IMR-90 (cell line): ENCODE data around the gene SLC10A3. TPM values are rescaled to one million over a fixed set of nuclear protein-coding genes. Genes with fewer than 3 reads are reported as not detected.

Experiments used
- ATAC-seq: fragments of 200-7000 bp; cut with Tn5 transposase; 2 replicates; pipeline ENCODE4 v1.9.1; 2020; ENCODE audit warnings: low read depth, mild to moderate bottlenecking, moderate library complexity
- BruUV-seq: library from RNA; stranded (reverse); fragments of 400-500 nt; replicated peaks from 2 replicates; lab custom pipeline; 2021; lab: Mats Ljungman, UMichigan
- CTCF ChIA-PET: fragments of 300-600 bp; formaldehyde crosslinking; extraction: SDS; loops from one replicate; lab custom pipeline; 2021; ENCODE audit warnings: antibody characterized with exemption; lab: Yijun Ruan, JAX
- POLR2A ChIA-PET: fragments of 300-600 bp; sonication (Branson Sonifier 250); formaldehyde crosslinking; loops from one replicate; lab custom pipeline; 2022; ENCODE audit warnings: antibody characterized with exemption; ENCODE audit not compliant: unreplicated experiment; lab: Charles Lee
- DNase-seq: peaks from one replicate; pipeline ENCODE4 v3.0.0; 2013
- H2AFZ ChIP-seq: replicated peaks from 2 replicates; pipeline ENCODE3; 2013; ENCODE audit warnings: low read length, mild to moderate bottlenecking; ENCODE audit not compliant: poor library complexity
- H2AK5ac ChIP-seq: 2 replicates; pipeline ENCODE4 v1.6.1; 2013; ENCODE audit warnings: low read depth, low read length, inconsistent platforms
- H2AK9ac ChIP-seq: replicated peaks from 2 replicates; pipeline ENCODE3; 2013; ENCODE audit warnings: mild to moderate bottlenecking, low read depth, low read length, moderate library complexity; ENCODE audit not compliant: poor library complexity
- H2BK120ac ChIP-seq: 2 replicates; pipeline ENCODE4 v1.6.1; 2013; ENCODE audit warnings: low read depth, low read length, inconsistent platforms
- H2BK15ac ChIP-seq: 3 replicates; pipeline ENCODE4 v1.6.1; 2013; ENCODE audit warnings: low read depth, low read length, inconsistent platforms
- H2BK20ac ChIP-seq: 2 replicates; pipeline ENCODE4 v1.6.1; 2013; ENCODE audit warnings: low read depth, mild to moderate bottlenecking, inconsistent platforms, low read length, moderate library complexity
- H2BK5ac ChIP-seq: 2 replicates; pipeline ENCODE4 v1.6.1; 2013; ENCODE audit warnings: mild to moderate bottlenecking, low read depth, low read length, inconsistent platforms; ENCODE audit not compliant: poor library complexity, severe bottlenecking
- H3K14ac ChIP-seq: replicated peaks from 2 replicates; pipeline ENCODE4 v1.6.1; 2013; ENCODE audit warnings: low read depth, low read length, inconsistent platforms
- H3K18ac ChIP-seq: 2 replicates; pipeline ENCODE4 v1.6.1; 2013; ENCODE audit warnings: low read depth, low read length, control low read depth
- H3K23ac ChIP-seq: 2 replicates; pipeline ENCODE4 v1.6.1; 2013; ENCODE audit warnings: low read depth, low read length, inconsistent platforms
- H3K27ac ChIP-seq: 2 replicates; pipeline ENCODE4 v1.5.1; 2013; ENCODE audit warnings: mild to moderate bottlenecking, control low read depth, low read length; ENCODE audit not compliant: insufficient read depth
- H3K27me3 ChIP-seq: 2 replicates; pipeline ENCODE4 v1.6.1; 2013; ENCODE audit warnings: low read length; ENCODE audit not compliant: control insufficient read depth, insufficient read depth
- H3K36me3 ChIP-seq: 2 replicates; pipeline ENCODE4 v1.6.1; 2013; ENCODE audit warnings: low read length, mixed read lengths; ENCODE audit not compliant: control insufficient read depth, insufficient read depth
- H3K4ac ChIP-seq: 2 replicates; pipeline ENCODE4 v1.6.1; 2013; ENCODE audit warnings: low read depth, low read length, inconsistent platforms
- H3K4me1 ChIP-seq: 2 replicates; pipeline ENCODE4 v1.6.1; 2013; ENCODE audit warnings: low read length, mixed read lengths; ENCODE audit not compliant: control insufficient read depth, insufficient read depth
- H3K4me2 ChIP-seq: 2 replicates; pipeline ENCODE4 v1.6.1; 2013; ENCODE audit warnings: low read depth, mild to moderate bottlenecking, control low read depth, low read length, moderate library complexity
- H3K4me3 ChIP-seq: 2 replicates; pipeline ENCODE4 v1.5.1; 2013; ENCODE audit warnings: low read depth, mild to moderate bottlenecking, control low read depth, low read length, moderate library complexity; ENCODE audit not compliant: insufficient read depth
- H3K56ac ChIP-seq: 2 replicates; pipeline ENCODE4 v1.6.1; 2013; ENCODE audit warnings: low read length, inconsistent platforms; ENCODE audit not compliant: insufficient read depth; ENCODE audit errors: extremely low read depth
- H3K79me1 ChIP-seq, 2 experiments: 2 replicates each; pipeline ENCODE4 v1.6.1; 2013; ENCODE audit warnings: low read length in 2 of 2, inconsistent platforms in 1 of 2, low read depth in 1 of 2
- H3K9ac ChIP-seq: 2 replicates; pipeline ENCODE4 v1.6.1; 2013; ENCODE audit warnings: low read depth, low read length, control low read depth
- H3K9me1 ChIP-seq: 2 replicates; pipeline ENCODE4 v1.6.1; 2013; ENCODE audit warnings: low read length, inconsistent platforms; ENCODE audit not compliant: insufficient read depth
- H3K9me3 ChIP-seq: 2 replicates; pipeline ENCODE4 v1.6.1; 2013; ENCODE audit warnings: low read length; ENCODE audit not compliant: control insufficient read depth, insufficient read depth
- H4K20me1 ChIP-seq: 2 replicates; pipeline ENCODE4 v1.6.1; 2013; ENCODE audit warnings: low read length, inconsistent platforms; ENCODE audit not compliant: insufficient read depth
- H4K5ac ChIP-seq: 2 replicates; pipeline ENCODE4 v1.6.1; 2013; ENCODE audit warnings: mild to moderate bottlenecking, low read depth, low read length, control low read depth
- H4K8ac ChIP-seq, 2 experiments: 2 replicates each; pipeline ENCODE4 v1.6.1; 2013; ENCODE audit warnings: low read depth in 2 of 2, low read length in 2 of 2, control low read depth in 1 of 2, inconsistent platforms in 1 of 2
- H4K91ac ChIP-seq: 2 replicates; pipeline ENCODE4 v1.6.1; 2013; ENCODE audit warnings: low read depth, low read length, inconsistent platforms; ENCODE audit not compliant: insufficient read depth
- CHD1 ChIP-seq: IDR thresholded peaks from 2 replicates; pipeline ENCODE4 v1.6.1; 2012; ENCODE audit warnings: low read depth, low read length, improper control_type of control experiment
- MAFK ChIP-seq: IDR thresholded peaks from 2 replicates; pipeline ENCODE4 v1.6.1; 2012; ENCODE audit warnings: low read depth, low read length, improper control_type of control experiment
- NFE2L2 ChIP-seq: fragments of 150-350 bp; IDR thresholded peaks from 2 replicates; pipeline ENCODE4 v1.6.1; 2016; ENCODE audit warnings: low read depth, mild to moderate bottlenecking, low read length
- RAD21 ChIP-seq: IDR thresholded peaks from 2 replicates; pipeline ENCODE4 v1.6.1; 2012; ENCODE audit warnings: low read length, improper control_type of control experiment
- RCOR1 ChIP-seq: IDR thresholded peaks from 2 replicates; pipeline ENCODE4 v1.6.1; 2012; ENCODE audit warnings: mild to moderate bottlenecking, low read length, improper control_type of control experiment; ENCODE audit not compliant: insufficient replicate concordance
- WGBS, 2 experiments: methylation state at CpG; one replicate each; pipeline versions ENCODE4 v1.1.5 to v1.1.7; 2013; ENCODE audit warnings: missing lambda C conversion rate in 2 of 2; ENCODE audit not compliant: insufficient read length in 1 of 2; ENCODE audit errors: extremely low coverage in 2 of 2; 5-methylcytosine and 5-hydroxymethylcytosine counted together
- dilution Hi-C: fragments of 300-500 bp; cut with HindIII; formaldehyde crosslinking; loops from one replicate; pipeline ENCODE4 v1.14.3; 2018; ENCODE audit warnings: low sequenced_read_pairs; ENCODE audit not compliant: unreplicated experiment
- in situ Hi-C: fragments of 300-500 bp; cut with MboI; formaldehyde crosslinking; loops from 3 replicates; pipeline ENCODE4 v1.14.3; 2019; ENCODE audit warnings: low sequenced_read_pairs, inconsistent platforms, mixed read lengths
- intact Hi-C: fragments of 100-400 bp; cut with micrococcal nuclease; formaldehyde crosslinking; loops from 2 replicates; pipeline ENCODE4 v1.10.0; 2022
- polyA plus RNA-seq, 3 experiments: library from polyadenylated mRNA; depleted of rRNA; stranded (reverse); fragments of >200 nt; gene quantifications; 2 replicates each; pipeline ENCODE4 v1.2.3, GENCODE V29; 2012; ENCODE audit warnings: low replicate concordance in 1 of 3
- total RNA-seq: library from RNA; depleted of rRNA; stranded (reverse); fragments of >200 nt; gene quantifications from 2 replicates; pipeline ENCODE4 v1.2.3, GENCODE V29; 2012
- TF ChIP-seq, protein P1 (sequence below): conservative IDR thresholded peaks from 2 replicates; pipeline ENCODE4 v1.5.1; 2012; ENCODE audit warnings: mild to moderate bottlenecking, low read depth, low read length, improper control_type of control experiment
- TF ChIP-seq, protein P2 (sequence below): fragments of 150-350 bp; IDR thresholded peaks from 2 replicates; pipeline ENCODE4 v1.6.1; 2016; ENCODE audit warnings: low read depth, mild to moderate bottlenecking, low read length, moderate library complexity, borderline replicate concordance

SLC10A3 gene
- total and polyA plus RNA-seq, 2 of the 4 experiments (the other 2 are of a cell fraction), result 15.2 to 24.6 TPM

DNA sequence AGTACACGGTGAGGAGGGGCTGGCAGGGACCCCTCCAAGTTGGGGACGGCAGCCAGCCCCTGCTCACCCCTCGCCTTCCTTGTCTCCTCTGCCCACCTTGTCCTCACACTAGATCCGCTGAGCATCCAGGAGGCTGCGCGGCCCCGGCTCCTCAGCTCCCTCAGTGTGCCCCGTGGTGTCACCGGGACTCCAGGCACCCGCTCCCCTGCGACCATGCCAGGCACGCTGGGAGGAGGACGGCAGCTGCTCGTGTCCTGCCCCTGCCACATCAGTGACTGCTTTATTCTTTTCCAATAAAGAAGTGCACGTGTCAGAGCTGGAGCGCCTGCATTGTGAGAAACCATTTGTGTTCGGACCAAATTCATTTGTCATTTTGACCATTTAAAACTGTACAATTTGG is 40.1 kb downstream of the SLC10A3 start:
- ATAC-seq (no peak), DNase-seq (no peak)
- H3K23ac ChIP-seq, result no peak overlapping the region
- no peak overlapping the region for H4K5ac ChIP-seq
- H4K20me1 ChIP-seq, result no peaks in the 10 kb centered on the region; the same call in 1 of the 2 replicates
- no peak overlapping the region for H3K4ac ChIP-seq
- H3K18ac ChIP-seq, result no peak overlapping the region
- 94% methylated on average over 8 of the region's 17 CpGs; no CpG with 5 or more reads in 1 of the 2 experiments for WGBS, 2 experiments
- in situ Hi-C loops, result no loop called here
- H2AK5ac ChIP-seq, result no peak overlapping the region
- H3K9me1 ChIP-seq, result no peaks in the 10 kb centered on the region
- dilution Hi-C loops, result no loop called here
- intact Hi-C loops, result no loop called here
- H3K9ac ChIP-seq, result no peak overlapping the region
- H3K9me3 ChIP-seq, result no peaks in the 10 kb centered on the region; the same call in 1 of the 2 replicates
- no peak overlapping the region for H3K14ac ChIP-seq
- peaks cover 47% of the 10 kb centered on the region for H3K36me3 ChIP-seq
- peaks cover 2% of the 10 kb centered on the region; the same call in 1 of the 2 replicates for H3K4me1 ChIP-seq
- BruUV-seq, result no TSS peak
- TF ChIP-seq NFE2L2, result no peak
- TF ChIP-seq RCOR1, result no peak
- no peak for TF ChIP-seq RAD21
- TF ChIP-seq, protein P1, sequence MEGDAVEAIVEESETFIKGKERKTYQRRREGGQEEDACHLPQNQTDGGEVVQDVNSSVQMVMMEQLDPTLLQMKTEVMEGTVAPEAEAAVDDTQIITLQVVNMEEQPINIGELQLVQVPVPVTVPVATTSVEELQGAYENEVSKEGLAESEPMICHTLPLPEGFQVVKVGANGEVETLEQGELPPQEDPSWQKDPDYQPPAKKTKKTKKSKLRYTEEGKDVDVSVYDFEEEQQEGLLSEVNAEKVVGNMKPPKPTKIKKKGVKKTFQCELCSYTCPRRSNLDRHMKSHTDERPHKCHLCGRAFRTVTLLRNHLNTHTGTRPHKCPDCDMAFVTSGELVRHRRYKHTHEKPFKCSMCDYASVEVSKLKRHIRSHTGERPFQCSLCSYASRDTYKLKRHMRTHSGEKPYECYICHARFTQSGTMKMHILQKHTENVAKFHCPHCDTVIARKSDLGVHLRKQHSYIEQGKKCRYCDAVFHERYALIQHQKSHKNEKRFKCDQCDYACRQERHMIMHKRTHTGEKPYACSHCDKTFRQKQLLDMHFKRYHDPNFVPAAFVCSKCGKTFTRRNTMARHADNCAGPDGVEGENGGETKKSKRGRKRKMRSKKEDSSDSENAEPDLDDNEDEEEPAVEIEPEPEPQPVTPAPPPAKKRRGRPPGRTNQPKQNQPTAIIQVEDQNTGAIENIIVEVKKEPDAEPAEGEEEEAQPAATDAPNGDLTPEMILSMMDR, result no peak
- TF ChIP-seq, protein P2, sequence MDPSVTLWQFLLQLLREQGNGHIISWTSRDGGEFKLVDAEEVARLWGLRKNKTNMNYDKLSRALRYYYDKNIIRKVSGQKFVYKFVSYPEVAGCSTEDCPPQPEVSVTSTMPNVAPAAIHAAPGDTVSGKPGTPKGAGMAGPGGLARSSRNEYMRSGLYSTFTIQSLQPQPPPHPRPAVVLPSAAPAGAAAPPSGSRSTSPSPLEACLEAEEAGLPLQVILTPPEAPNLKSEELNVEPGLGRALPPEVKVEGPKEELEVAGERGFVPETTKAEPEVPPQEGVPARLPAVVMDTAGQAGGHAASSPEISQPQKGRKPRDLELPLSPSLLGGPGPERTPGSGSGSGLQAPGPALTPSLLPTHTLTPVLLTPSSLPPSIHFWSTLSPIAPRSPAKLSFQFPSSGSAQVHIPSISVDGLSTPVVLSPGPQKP, result no peak
- no peak for TF ChIP-seq CHD1
- TF ChIP-seq MAFK, result no peak
- no peak overlapping the region for H4K8ac ChIP-seq
- H4K91ac ChIP-seq, result no peak overlapping the region
- H2AFZ ChIP-seq, result peak overlapping the region; percentile 21
- no peak overlapping the region for H2BK120ac ChIP-seq
- H3K27ac ChIP-seq, result no peak overlapping the region
- ChIA-PET CTCF (no interaction called here), POLR2A (no interaction called here)
- H2BK20ac ChIP-seq, result no peak overlapping the region
- H3K56ac ChIP-seq, result no peak overlapping the region
- no peak overlapping the region for H3K4me2 ChIP-seq
- H2AK9ac ChIP-seq, result no peak overlapping the region
- H2BK5ac ChIP-seq, result no peak overlapping the region
- peaks cover 0 to 22% of the 10 kb centered on the region in 2 experiments; a peak in 2 of 4 replicates for H3K79me1 ChIP-seq
- H3K27me3 ChIP-seq, result no peaks in the 10 kb centered on the region
- no peak overlapping the region for H3K4me3 ChIP-seq
- no peak overlapping the region for H2BK15ac ChIP-seq
